ENCODE measurements around the gene RSBN1L.

GRCh38 chr7:77657427-77658224 is 38.6 kb upstream of the RSBN1L start:
- peak; percentile 19 to 60 (median 46) for TF ChIP-seq CTCF (IDR thresholded peaks at IDR 0.05)
- TF ChIP-seq POLR2A (IDR thresholded peaks at IDR 0.05) = no peak
